ENCODE results near the gene PTK7. TPM values are rescaled to one million over a fixed set of nuclear protein-coding genes. Genes with fewer than 3 reads are reported as not detected.

The PTK7 gene
- total and polyA plus RNA-seq, 2 of the 8 experiments (the other 6 are each of a cell fraction or from before 2014, with no cell fraction given): 110 to 138 TPM

DNA sequence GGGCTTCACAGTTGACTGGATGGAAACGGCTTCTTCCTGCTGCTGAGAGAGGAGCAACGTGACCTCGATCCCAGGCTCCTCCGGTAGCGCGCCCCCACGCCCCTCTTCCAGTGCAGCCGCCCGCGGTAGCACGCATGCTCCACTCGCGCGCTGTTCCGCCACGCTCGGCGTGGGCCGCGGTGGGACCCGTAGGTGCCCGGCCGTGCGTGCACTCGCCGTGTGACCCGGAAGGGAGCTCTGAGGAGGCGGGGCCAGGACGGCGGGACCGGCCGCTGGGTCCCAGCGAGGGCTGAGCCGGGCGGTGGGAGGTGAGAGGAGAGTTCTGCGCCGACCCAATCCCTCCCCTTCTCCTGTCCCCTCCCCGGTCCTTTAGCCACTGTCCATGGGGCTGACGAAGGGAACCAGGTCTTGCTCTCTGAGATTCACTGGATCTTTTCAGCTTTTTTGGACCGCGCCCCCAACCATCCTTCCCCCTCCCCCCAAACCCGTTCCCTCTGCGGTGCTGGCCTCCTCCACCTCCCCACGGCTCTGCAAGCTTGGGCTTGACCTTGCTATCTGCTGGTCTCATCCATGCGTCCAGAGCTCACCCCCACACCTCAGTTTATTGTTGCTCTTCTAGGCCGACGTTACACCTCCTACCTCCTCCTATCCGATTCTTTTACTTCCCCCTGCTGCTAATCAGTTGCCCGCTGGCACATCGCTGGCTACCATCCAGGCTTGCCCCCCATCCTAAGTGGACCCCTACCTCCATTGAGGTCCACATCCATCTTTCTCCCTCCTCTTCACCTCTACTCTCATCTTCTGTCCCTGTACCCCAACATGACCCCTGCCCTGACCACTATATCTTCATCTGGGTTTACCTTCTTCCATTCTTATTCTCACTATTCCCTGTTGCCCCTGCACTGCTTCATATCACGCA, 106.1 kb downstream of the PTK7 start, which contains the start of gene CUL9 (continued):
- TF ChIP-seq CHD7 (IDR thresholded peaks at IDR 0.05; ENCODE audit: insufficient replicate concordance, low read length) (no peak), TAF1 (IDR thresholded peaks at IDR 0.05; ENCODE audit: low read depth, low read length) (no peak), HDAC2 (IDR thresholded peaks at IDR 0.05; ENCODE audit: borderline replicate concordance in 1 of 2, low read depth in 2 of 2, low read length in 2 of 2) (peak; percentile 82 to 89; a peak in 2 of 4 replicates), CEBPB (IDR thresholded peaks at IDR 0.05; ENCODE audit: low read depth, low read length) (no peak), TEAD4 (IDR thresholded peaks at IDR 0.05; ENCODE audit: low read depth, low read length) (no peak; the same call in 1 of the 2 replicates)
- TF ChIP-seq, protein P1, sequence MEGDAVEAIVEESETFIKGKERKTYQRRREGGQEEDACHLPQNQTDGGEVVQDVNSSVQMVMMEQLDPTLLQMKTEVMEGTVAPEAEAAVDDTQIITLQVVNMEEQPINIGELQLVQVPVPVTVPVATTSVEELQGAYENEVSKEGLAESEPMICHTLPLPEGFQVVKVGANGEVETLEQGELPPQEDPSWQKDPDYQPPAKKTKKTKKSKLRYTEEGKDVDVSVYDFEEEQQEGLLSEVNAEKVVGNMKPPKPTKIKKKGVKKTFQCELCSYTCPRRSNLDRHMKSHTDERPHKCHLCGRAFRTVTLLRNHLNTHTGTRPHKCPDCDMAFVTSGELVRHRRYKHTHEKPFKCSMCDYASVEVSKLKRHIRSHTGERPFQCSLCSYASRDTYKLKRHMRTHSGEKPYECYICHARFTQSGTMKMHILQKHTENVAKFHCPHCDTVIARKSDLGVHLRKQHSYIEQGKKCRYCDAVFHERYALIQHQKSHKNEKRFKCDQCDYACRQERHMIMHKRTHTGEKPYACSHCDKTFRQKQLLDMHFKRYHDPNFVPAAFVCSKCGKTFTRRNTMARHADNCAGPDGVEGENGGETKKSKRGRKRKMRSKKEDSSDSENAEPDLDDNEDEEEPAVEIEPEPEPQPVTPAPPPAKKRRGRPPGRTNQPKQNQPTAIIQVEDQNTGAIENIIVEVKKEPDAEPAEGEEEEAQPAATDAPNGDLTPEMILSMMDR (IDR thresholded peaks at IDR 0.05; ENCODE audit: control extremely low read depth in 1 of 3, insufficient read depth in 1 of 3, low read depth in 1 of 3, low read length in 3 of 3): no peak
